Panc1 (cell line): ENCODE results near the gene TAPBP. TPM values are rescaled to one million over a fixed set of nuclear protein-coding genes. Genes with fewer than 3 reads are reported as not detected.

Experiments used
- ATAC-seq: fragments of 200-7000 bp; cut with Tn5 transposase; 2 replicates; pipeline ENCODE4 v1.9.1; 2020; ENCODE audit warnings: mild to moderate bottlenecking, moderate library complexity
- BruUV-seq: library from RNA; stranded (reverse); fragments of 400-500 nt; replicated peaks from 2 replicates; lab custom pipeline; 2021; lab: Mats Ljungman, UMichigan
- CTCF ChIA-PET: fragments of 300-600 bp; sonication (Branson Sonifier 250); formaldehyde crosslinking; loops from one replicate; lab custom pipeline; 2022; ENCODE audit warnings: antibody characterized with exemption; lab: Charles Lee
- POLR2A ChIA-PET: fragments of 300-600 bp; sonication (Branson Sonifier 250); formaldehyde crosslinking; loops from one replicate; lab custom pipeline; 2022; ENCODE audit warnings: antibody characterized with exemption; lab: Charles Lee
- DNase-seq: peaks from one replicate; pipeline ENCODE4 v3.0.0-alpha.2; 2010; ENCODE audit warnings: low read depth, low spot score
- H3K27ac ChIP-seq: 2 replicates; pipeline ENCODE4 v1.5.1; 2011; ENCODE audit warnings: mild to moderate bottlenecking, low read length, inconsistent platforms
- H3K27me3 ChIP-seq: fragments of 200-500 bp; sonication (Bioruptor generic); 2 replicates; pipeline ENCODE4 v1.6.0; 2014; ENCODE audit warnings: low read length, inconsistent platforms; ENCODE audit not compliant: control insufficient read depth, insufficient read depth
- H3K36me3 ChIP-seq: fragments of 200-500 bp; sonication (Bioruptor generic); 2 replicates; pipeline ENCODE4 v1.5.1; 2014; ENCODE audit warnings: inconsistent platforms, mild to moderate bottlenecking, low read length, moderate library complexity; ENCODE audit not compliant: control insufficient read depth, insufficient read depth
- H3K4me1 ChIP-seq: 2 replicates; pipeline ENCODE4 v1.5.1; 2011; ENCODE audit warnings: inconsistent platforms, mild to moderate bottlenecking, low read length, moderate library complexity; ENCODE audit not compliant: control insufficient read depth, insufficient read depth
- H3K4me3 ChIP-seq, 2 experiments: 2 replicates each; pipeline ENCODE4 v1.5.1; 2011 to 2012; ENCODE audit warnings: low read depth in 2 of 2, low read length in 2 of 2, mild to moderate bottlenecking in 2 of 2, inconsistent platforms in 1 of 2, moderate library complexity in 1 of 2
- H3K9me3 ChIP-seq: fragments of 200-500 bp; sonication (Bioruptor generic); 2 replicates; pipeline ENCODE4 v1.5.1; 2014; ENCODE audit warnings: low read depth, mild to moderate bottlenecking, inconsistent platforms, low read length, moderate library complexity; ENCODE audit not compliant: control insufficient read depth, insufficient read depth
- POLR2AphosphoS5 ChIP-seq: IDR thresholded peaks from 2 replicates; pipeline ENCODE4 v1.6.1; 2012; ENCODE audit warnings: mild to moderate bottlenecking, low read depth, low read length, moderate library complexity
- SIN3A ChIP-seq: IDR thresholded peaks from 2 replicates; pipeline ENCODE4 v1.6.1; 2012; ENCODE audit warnings: low read depth, mild to moderate bottlenecking, low read length, moderate library complexity, borderline replicate concordance; ENCODE audit not compliant: insufficient read depth
- TCF7L2 ChIP-seq: IDR thresholded peaks from 2 replicates; pipeline ENCODE4 v1.6.1; 2011; ENCODE audit warnings: mild to moderate bottlenecking, low read depth, low read length, inconsistent platforms
- in situ Hi-C: cut with HindIII; loops from 2 replicates; pipeline ENCODE4 v1.10.0; 2016; ENCODE audit warnings: low sequenced_read_pairs, low pct_unique_long_range_greater_than_20kb
- intact Hi-C: fragments of 100-400 bp; cut with micrococcal nuclease; formaldehyde crosslinking; loops from one replicate; pipeline ENCODE4 v1.10.0; 2022; ENCODE audit not compliant: unreplicated experiment
- total RNA-seq: library from RNA; stranded (reverse); gene quantifications from one replicate; pipeline ENCODE4 v1.2.1, GENCODE V29; 2021; ENCODE audit not compliant: unreplicated experiment
- TF ChIP-seq, protein P1 (sequence below), 2 experiments: IDR thresholded peaks; 2 replicates each; pipeline ENCODE4 v1.6.1; 2011 to 2012; ENCODE audit warnings: low read depth in 2 of 2, control low read depth in 1 of 2, low read length in 1 of 2, mild to moderate bottlenecking in 1 of 2, moderate library complexity in 1 of 2; ENCODE audit not compliant: insufficient read depth in 1 of 2
- TF ChIP-seq, protein P2 (sequence below): fragments of 450-650 bp; IDR thresholded peaks from 2 replicates; pipeline ENCODE4 v1.5.1; 2017; ENCODE audit warnings: mild to moderate bottlenecking

Gene TAPBP
- total RNA-seq, 1 experiment from 2014 or later, result 246 TPM

DNA sequence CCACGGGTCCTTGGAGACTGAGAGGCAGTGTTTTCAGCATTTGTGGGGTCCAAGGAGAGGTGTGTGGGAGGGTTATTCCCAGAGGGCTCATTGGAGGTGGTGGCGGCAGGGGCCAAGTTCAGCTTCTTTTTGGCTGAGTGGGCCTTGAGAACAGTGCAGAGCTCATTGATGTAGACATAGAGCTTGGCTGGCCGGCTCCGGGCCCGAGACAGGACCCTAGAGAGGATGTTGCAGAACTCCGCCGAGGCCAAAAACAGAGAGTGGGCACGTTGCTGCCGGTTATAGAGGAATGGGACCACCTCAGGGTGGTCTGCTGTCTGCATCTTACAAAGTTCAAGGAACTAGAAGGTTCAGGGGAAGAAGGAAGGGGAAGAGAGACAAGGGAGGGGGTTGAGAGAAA, 7.3 kb upstream of the TAPBP start:
- Histone ChIP-seq H3K27ac (peak overlapping the region; percentile 89), H3K9me3 (no peaks in the 10 kb centered on the region), H3K4me1 (peaks cover 51% of the 10 kb centered on the region), H3K4me3 (peak overlapping the region; percentile 65 to 81), H3K27me3 (no peaks in the 10 kb centered on the region), H3K36me3 (peaks cover 18% of the 10 kb centered on the region)
- intact Hi-C loops, result no loop called here
- no TSS peak for BruUV-seq
- ATAC-seq (no peak), DNase-seq (no peak)
- ChIA-PET POLR2A (interaction anchor here (0.7 kb wide), 1 partner anchor 53 kb away, joined by 3 read pairs; no protein-coding TSS in a partner anchor), CTCF (no interaction called here)
- TF ChIP-seq, protein P1, sequence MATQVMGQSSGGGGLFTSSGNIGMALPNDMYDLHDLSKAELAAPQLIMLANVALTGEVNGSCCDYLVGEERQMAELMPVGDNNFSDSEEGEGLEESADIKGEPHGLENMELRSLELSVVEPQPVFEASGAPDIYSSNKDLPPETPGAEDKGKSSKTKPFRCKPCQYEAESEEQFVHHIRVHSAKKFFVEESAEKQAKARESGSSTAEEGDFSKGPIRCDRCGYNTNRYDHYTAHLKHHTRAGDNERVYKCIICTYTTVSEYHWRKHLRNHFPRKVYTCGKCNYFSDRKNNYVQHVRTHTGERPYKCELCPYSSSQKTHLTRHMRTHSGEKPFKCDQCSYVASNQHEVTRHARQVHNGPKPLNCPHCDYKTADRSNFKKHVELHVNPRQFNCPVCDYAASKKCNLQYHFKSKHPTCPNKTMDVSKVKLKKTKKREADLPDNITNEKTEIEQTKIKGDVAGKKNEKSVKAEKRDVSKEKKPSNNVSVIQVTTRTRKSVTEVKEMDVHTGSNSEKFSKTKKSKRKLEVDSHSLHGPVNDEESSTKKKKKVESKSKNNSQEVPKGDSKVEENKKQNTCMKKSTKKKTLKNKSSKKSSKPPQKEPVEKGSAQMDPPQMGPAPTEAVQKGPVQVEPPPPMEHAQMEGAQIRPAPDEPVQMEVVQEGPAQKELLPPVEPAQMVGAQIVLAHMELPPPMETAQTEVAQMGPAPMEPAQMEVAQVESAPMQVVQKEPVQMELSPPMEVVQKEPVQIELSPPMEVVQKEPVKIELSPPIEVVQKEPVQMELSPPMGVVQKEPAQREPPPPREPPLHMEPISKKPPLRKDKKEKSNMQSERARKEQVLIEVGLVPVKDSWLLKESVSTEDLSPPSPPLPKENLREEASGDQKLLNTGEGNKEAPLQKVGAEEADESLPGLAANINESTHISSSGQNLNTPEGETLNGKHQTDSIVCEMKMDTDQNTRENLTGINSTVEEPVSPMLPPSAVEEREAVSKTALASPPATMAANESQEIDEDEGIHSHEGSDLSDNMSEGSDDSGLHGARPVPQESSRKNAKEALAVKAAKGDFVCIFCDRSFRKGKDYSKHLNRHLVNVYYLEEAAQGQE (IDR thresholded peaks at IDR 0.05; ENCODE audit: insufficient read depth in 1 of 2, low read depth in 2 of 2, low read length in 1 of 2), result no peak
- no peak for TF ChIP-seq POLR2AphosphoS5
- TF ChIP-seq TCF7L2, result no peak
- no peak for TF ChIP-seq SIN3A
- TF ChIP-seq, protein P2, sequence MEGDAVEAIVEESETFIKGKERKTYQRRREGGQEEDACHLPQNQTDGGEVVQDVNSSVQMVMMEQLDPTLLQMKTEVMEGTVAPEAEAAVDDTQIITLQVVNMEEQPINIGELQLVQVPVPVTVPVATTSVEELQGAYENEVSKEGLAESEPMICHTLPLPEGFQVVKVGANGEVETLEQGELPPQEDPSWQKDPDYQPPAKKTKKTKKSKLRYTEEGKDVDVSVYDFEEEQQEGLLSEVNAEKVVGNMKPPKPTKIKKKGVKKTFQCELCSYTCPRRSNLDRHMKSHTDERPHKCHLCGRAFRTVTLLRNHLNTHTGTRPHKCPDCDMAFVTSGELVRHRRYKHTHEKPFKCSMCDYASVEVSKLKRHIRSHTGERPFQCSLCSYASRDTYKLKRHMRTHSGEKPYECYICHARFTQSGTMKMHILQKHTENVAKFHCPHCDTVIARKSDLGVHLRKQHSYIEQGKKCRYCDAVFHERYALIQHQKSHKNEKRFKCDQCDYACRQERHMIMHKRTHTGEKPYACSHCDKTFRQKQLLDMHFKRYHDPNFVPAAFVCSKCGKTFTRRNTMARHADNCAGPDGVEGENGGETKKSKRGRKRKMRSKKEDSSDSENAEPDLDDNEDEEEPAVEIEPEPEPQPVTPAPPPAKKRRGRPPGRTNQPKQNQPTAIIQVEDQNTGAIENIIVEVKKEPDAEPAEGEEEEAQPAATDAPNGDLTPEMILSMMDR, result no peak
- in situ Hi-C loops, result no loop called here

DNA sequence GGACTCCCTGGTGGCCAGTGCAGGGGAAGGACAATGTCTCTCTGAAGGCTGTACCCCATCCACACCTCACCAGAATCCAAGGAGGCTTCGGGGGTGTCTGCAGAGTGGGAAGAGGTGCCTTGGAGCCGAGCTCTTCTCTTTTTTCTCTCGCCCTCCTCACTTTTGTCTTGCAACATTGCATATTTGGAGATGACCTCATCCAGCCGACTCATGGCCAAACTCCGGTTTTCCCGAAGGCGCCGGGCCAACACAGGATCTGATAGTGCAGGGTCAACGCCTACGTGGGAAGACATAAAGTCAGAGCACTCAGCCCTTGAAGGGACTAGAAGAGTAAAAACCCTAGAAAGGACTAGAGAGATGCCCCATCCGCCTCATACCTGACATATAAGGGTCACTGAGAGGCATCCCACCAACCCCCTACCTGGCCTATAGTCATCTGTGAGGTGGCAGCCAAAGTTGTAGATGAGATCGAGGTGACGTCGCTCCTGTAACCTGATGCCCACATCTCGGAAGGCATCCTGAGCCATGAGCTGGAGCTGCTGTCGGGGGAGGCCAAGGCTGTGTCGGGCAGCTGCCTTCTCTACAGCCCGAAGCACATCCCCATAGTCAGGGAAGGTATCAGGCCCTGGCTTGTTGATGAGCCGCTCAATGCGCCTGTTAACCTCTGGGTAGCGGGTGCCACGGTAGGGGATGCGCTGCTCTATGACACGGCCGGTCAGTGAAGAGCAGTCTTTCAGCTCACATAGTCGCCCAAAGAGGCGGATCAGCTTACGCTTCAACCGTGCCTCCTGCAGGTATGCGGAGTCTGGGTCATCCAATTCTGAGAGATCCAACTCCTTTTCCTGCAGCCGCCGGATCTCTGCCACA, 6.7 kb upstream of the TAPBP start:
- ATAC-seq, result no peak
- ChIA-PET POLR2A (no interaction called here), CTCF (interaction anchor here (0.6 kb wide), 1 partner anchor 90 kb away, joined by 11 read pairs; the partner anchor contains the start of gene PHF1)
- no peak for DNase-seq
- BruUV-seq, result no TSS peak
- no peaks in the 10 kb centered on the region for H3K9me3 ChIP-seq
- TF ChIP-seq SIN3A (no peak), TCF7L2 (no peak), POLR2AphosphoS5 (no peak)
- TF ChIP-seq, protein P1 (IDR thresholded peaks at IDR 0.05; ENCODE audit: insufficient read depth in 1 of 2, low read depth in 2 of 2, low read length in 1 of 2), result no peak
- TF ChIP-seq, protein P2, result no peak
- in situ Hi-C loops (no loop called here), intact Hi-C loops (no loop called here)
- H3K4me1 ChIP-seq, result peaks cover 54% of the 10 kb centered on the region
- peak overlapping the region; percentile 89 for H3K27ac ChIP-seq
- H3K27me3 ChIP-seq, result no peaks in the 10 kb centered on the region
- peaks cover 18% of the 10 kb centered on the region for H3K36me3 ChIP-seq
- H3K4me3 ChIP-seq, result peak overlapping the region; percentile 65 to 81
